ENCODE data around the gene REX1BD. TPM values are rescaled to one million over a fixed set of nuclear protein-coding genes. Genes with fewer than 3 reads are reported as not detected.

The REX1BD gene
- total and polyA plus RNA-seq, 2 of the 13 experiments (the other 11 are each of a cell fraction or from before 2014, with no cell fraction given) = 7.5 to 25.4 TPM

DNA sequence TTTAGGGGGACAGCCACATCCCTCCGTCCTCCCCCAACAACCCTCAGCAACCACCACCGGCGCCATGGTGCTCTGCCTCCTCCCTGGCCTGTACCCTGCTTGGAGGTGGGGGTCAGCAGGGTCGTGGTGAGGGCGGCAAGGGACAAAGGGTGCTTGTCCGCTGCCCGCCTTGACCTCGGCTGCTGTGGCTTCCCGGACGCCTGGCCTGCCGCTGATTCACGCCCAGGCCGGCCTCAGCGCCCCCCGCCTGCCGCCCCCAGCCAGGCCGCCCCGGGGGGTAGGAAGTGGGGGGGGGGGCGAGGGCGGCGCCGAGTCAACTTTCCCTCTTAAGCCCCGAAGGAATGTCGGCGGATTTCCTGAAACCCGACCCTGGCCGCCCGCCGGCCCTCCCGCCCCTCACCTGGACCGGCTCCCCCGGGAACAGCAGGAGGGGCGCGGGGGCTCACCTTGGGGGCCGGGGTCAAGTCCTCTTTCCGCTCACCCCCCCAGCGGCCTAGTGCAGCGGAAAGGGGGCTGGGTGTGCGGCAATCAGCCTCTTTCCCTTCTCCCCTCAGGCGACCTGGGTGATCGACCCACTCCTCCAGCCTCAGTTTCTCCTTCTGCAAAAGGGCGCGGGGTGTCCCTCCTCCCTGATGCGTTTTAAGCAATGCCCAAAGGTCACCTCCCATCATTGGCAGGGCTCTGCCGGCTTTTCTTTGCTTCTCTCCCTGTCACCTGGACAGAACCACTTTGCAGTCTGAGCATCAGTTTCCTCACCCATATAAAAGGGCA, 22.1 kb downstream of the REX1BD start (continued):
- peak; percentile 57; the same call in 1 of the 2 replicates for TF ChIP-seq YEATS4 (CRISPR knock-in tag; IDR thresholded peaks at IDR 0.05; ENCODE audit: borderline replicate concordance)
- peak; percentile 22; the same call in 1 of the 2 replicates for TF ChIP-seq BRD4 (CRISPR knock-in tag; IDR thresholded peaks at IDR 0.05)
- TF ChIP-seq NR2F1 (CRISPR knock-in tag; IDR thresholded peaks at IDR 0.05) = peak; percentile 66 to 80
- TF ChIP-seq ZMAT3 (CRISPR knock-in tag; conservative IDR thresholded peaks at IDR 0.05) = peak; percentile 48; the same call in 1 of the 2 replicates
- TF ChIP-seq, protein P1, sequence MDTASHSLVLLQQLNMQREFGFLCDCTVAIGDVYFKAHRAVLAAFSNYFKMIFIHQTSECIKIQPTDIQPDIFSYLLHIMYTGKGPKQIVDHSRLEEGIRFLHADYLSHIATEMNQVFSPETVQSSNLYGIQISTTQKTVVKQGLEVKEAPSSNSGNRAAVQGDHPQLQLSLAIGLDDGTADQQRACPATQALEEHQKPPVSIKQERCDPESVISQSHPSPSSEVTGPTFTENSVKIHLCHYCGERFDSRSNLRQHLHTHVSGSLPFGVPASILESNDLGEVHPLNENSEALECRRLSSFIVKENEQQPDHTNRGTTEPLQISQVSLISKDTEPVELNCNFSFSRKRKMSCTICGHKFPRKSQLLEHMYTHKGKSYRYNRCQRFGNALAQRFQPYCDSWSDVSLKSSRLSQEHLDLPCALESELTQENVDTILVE (CRISPR knock-in tag; IDR thresholded peaks at IDR 0.05) = peak; percentile 82; the same call in 1 of the 2 replicates
- TF ChIP-seq ZNF317 (CRISPR knock-in tag; IDR thresholded peaks at IDR 0.05) = peak; percentile 42; the same call in 1 of the 2 replicates
- TF ChIP-seq, protein P2, sequence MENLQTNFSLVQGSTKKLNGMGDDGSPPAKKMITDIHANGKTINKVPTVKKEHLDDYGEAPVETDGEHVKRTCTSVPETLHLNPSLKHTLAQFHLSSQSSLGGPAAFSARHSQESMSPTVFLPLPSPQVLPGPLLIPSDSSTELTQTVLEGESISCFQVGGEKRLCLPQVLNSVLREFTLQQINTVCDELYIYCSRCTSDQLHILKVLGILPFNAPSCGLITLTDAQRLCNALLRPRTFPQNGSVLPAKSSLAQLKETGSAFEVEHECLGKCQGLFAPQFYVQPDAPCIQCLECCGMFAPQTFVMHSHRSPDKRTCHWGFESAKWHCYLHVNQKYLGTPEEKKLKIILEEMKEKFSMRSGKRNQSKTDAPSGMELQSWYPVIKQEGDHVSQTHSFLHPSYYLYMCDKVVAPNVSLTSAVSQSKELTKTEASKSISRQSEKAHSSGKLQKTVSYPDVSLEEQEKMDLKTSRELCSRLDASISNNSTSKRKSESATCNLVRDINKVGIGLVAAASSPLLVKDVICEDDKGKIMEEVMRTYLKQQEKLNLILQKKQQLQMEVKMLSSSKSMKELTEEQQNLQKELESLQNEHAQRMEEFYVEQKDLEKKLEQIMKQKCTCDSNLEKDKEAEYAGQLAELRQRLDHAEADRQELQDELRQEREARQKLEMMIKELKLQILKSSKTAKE (CRISPR knock-in tag; IDR thresholded peaks at IDR 0.05; ENCODE audit: borderline replicate concordance) = peak; percentile 97
- TF ChIP-seq, protein P3, sequence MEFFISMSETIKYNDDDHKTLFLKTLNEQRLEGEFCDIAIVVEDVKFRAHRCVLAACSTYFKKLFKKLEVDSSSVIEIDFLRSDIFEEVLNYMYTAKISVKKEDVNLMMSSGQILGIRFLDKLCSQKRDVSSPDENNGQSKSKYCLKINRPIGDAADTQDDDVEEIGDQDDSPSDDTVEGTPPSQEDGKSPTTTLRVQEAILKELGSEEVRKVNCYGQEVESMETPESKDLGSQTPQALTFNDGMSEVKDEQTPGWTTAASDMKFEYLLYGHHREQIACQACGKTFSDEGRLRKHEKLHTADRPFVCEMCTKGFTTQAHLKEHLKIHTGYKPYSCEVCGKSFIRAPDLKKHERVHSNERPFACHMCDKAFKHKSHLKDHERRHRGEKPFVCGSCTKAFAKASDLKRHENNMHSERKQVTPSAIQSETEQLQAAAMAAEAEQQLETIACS (CRISPR knock-in tag; IDR thresholded peaks at IDR 0.05) = no peak
- TF ChIP-seq, protein P4, sequence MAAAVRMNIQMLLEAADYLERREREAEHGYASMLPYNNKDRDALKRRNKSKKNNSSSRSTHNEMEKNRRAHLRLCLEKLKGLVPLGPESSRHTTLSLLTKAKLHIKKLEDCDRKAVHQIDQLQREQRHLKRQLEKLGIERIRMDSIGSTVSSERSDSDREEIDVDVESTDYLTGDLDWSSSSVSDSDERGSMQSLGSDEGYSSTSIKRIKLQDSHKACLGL (CRISPR knock-in tag; IDR thresholded peaks at IDR 0.05) = 0 out of 2 replicates have a peak, but pooled peaks have one; percentile 32
- peak; percentile 42; the same call in 1 of the 2 replicates for TF ChIP-seq ZNF629 (CRISPR knock-in tag; conservative IDR thresholded peaks at IDR 0.05)
- peak; percentile 34; the same call in 1 of the 2 replicates for TF ChIP-seq HIVEP1 (CRISPR knock-in tag; IDR thresholded peaks at IDR 0.05)
- TF ChIP-seq SALL2 (CRISPR knock-in tag; IDR thresholded peaks at IDR 0.05) = 0 out of 2 replicates have a peak, but pooled peaks have one; percentile 53
- TF ChIP-seq, protein P5, sequence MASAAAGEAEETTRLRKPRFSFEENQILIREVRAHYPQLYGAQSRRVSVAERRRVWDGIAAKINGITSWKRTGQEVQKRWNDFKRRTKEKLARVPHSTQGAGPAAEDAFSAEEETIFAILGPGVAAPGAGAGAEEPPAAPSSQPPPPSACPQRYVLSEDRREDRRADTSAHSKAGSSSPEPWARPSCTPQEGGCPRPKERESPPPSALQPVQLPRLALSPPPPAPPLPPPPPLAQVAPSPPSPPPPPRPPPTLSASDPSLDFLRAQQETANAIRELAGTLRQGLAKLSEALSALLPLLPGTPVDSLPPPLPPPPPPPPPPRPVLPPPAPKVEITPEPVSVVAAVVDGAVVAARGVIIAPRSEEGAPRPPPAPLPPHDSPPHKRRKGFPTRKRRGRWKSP (CRISPR knock-in tag; IDR thresholded peaks at IDR 0.05) = peak; percentile 33; the same call in 1 of the 2 replicates
- TF ChIP-seq SOX13 (IDR thresholded peaks at IDR 0.05) = no peak
- TF ChIP-seq SOX13 (CRISPR knock-in tag; conservative IDR thresholded peaks at IDR 0.05 in 1 of 2, IDR thresholded peaks at IDR 0.05 in 1 of 2) = peak in 1 of 2 experiments; percentile 83; a peak in 2 of 4 replicates
- 0 out of 2 replicates have a peak, but pooled peaks have one; percentile 59 for TF ChIP-seq ZSCAN20 (CRISPR knock-in tag; IDR thresholded peaks at IDR 0.05; ENCODE audit: borderline replicate concordance)
- TF ChIP-seq POLR2G (IDR thresholded peaks at IDR 0.05; ENCODE audit: low read depth, low read length) = peak; percentile 73; the same call in 1 of the 2 replicates
- TF ChIP-seq RBM39 (IDR thresholded peaks at IDR 0.05; ENCODE audit: low read depth, low read length, poor library complexity, severe bottlenecking) = peak; percentile 22
